Smooth muscle cell of the brain vasculature (primary cell): ENCODE measurements around the gene ROBO4.
A peak's percentile ranks its signal among the peaks of the same experiment; 100 is the strongest.

Source experiments
- DNase-seq: peaks from one replicate; pipeline ENCODE4 v3.0.0-alpha.2; 2012; ENCODE audit warnings: low read depth, low spot score

The ROBO4 gene

GRCh38 chr11:124897674-124898262 lies at the start of gene ROBO4:
Gene ROBO4 (minus strand): TSS chr11:124897865. CDS start chr11:124897795, 70 bp downstream.
- no peak for DNase-seq

- no peak for DNase-seq
These were observed 49.1 kb upstream of the ROBO4 start for GRCh38 chr11:124946735-124947141.

GRCh38 chr11:124945826-124946225 lies 48.2 kb upstream of the ROBO4 start:
- no peak for DNase-seq

GRCh38 chr11:124944565-124944964 lies 46.9 kb upstream of the ROBO4 start:
- DNase-seq = no peak

GRCh38 chr11:124943741-124944140 lies 46.1 kb upstream of the ROBO4 start:
- DNase-seq = no peak

GRCh38 chr11:124943254-124943616 lies 45.6 kb upstream of the ROBO4 start:
- no peak for DNase-seq

- DNase-seq = no peak
These were observed 45.0 kb upstream of the ROBO4 start for GRCh38 chr11:124942466-124943253.

- no peak for DNase-seq
These were observed 44.0 kb upstream of the ROBO4 start for GRCh38 chr11:124941703-124942102.

GRCh38 chr11:124938970-124939369 lies 41.3 kb upstream of the ROBO4 start:
- no peak for DNase-seq

- no peak for DNase-seq
These were observed 40.6 kb upstream of the ROBO4 start for GRCh38 chr11:124938206-124938765.

GRCh38 chr11:124937336-124937935 lies 39.8 kb upstream of the ROBO4 start:
- DNase-seq = no peak

- no peak for DNase-seq
These were observed 38.2 kb upstream of the ROBO4 start, which contains the start of gene HEPACAM for GRCh38 chr11:124935548-124936514. Gene HEPACAM (minus strand): TSS chr11:124936047. CDS start chr11:124936006, 41 bp downstream.

GRCh38 chr11:124934862-124935547 lies 37.3 kb upstream of the ROBO4 start:
- peak; percentile 44 for DNase-seq

- no peak for DNase-seq
These were observed 33.1 kb upstream of the ROBO4 start for GRCh38 chr11:124930799-124931198.

- no peak for DNase-seq
These were observed 31.4 kb upstream of the ROBO4 start for GRCh38 chr11:124928942-124929665.

- DNase-seq = no peak
These were observed 25.6 kb upstream of the ROBO4 start for GRCh38 chr11:124923296-124923695.

GRCh38 chr11:124922831-124923230 lies 25.2 kb upstream of the ROBO4 start:
- no peak for DNase-seq

GRCh38 chr11:124920870-124921609 lies 23.4 kb upstream of the ROBO4 start:
- no peak for DNase-seq

GRCh38 chr11:124920356-124920755 lies 22.7 kb upstream of the ROBO4 start:
- no peak for DNase-seq
